ENCODE measurements around the gene CNTNAP2.

DNA sequence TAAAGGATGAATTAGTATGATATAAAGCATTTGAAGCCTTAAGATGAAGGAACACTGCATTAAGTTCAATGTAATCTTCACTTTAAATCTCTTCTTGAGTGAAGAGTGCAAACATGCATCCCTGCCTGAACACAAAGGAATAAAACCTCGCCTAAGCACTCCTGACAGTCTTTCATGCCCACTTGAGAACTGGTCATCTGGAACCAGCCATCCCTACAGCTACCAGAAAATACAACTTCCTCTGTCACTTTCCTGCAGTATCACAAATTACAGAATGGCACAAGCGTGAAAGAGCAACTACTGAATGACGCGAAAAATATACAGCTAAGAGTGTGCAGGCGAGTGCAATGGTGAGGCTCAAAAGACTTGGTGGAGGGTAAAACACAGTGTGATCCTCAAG, 1079.9 kb downstream of the CNTNAP2 start:
- TF ChIP-seq, protein P1, sequence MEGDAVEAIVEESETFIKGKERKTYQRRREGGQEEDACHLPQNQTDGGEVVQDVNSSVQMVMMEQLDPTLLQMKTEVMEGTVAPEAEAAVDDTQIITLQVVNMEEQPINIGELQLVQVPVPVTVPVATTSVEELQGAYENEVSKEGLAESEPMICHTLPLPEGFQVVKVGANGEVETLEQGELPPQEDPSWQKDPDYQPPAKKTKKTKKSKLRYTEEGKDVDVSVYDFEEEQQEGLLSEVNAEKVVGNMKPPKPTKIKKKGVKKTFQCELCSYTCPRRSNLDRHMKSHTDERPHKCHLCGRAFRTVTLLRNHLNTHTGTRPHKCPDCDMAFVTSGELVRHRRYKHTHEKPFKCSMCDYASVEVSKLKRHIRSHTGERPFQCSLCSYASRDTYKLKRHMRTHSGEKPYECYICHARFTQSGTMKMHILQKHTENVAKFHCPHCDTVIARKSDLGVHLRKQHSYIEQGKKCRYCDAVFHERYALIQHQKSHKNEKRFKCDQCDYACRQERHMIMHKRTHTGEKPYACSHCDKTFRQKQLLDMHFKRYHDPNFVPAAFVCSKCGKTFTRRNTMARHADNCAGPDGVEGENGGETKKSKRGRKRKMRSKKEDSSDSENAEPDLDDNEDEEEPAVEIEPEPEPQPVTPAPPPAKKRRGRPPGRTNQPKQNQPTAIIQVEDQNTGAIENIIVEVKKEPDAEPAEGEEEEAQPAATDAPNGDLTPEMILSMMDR (IDR thresholded peaks at IDR 0.05; ENCODE audit: insufficient read depth, low read length, poor library complexity, severe bottlenecking) = no peak
- no peak for TF ChIP-seq EZH2phosphoT487 (conservative IDR thresholded peaks at IDR 0.05; ENCODE audit: low read length)
